Activated naive CD4-positive, alpha-beta T cell treated with anti-CD3 and anti-CD28 coated beads, Interleukin-2, amount 50 U/mL, for 16 hours (primary cell): Measurements from ENCODE around the gene KPNB1.

Source experiments
- DNase-seq: peaks from one replicate; pipeline ENCODE4 v3.0.0-alpha.2; 2020

Gene KPNB1

DNA sequence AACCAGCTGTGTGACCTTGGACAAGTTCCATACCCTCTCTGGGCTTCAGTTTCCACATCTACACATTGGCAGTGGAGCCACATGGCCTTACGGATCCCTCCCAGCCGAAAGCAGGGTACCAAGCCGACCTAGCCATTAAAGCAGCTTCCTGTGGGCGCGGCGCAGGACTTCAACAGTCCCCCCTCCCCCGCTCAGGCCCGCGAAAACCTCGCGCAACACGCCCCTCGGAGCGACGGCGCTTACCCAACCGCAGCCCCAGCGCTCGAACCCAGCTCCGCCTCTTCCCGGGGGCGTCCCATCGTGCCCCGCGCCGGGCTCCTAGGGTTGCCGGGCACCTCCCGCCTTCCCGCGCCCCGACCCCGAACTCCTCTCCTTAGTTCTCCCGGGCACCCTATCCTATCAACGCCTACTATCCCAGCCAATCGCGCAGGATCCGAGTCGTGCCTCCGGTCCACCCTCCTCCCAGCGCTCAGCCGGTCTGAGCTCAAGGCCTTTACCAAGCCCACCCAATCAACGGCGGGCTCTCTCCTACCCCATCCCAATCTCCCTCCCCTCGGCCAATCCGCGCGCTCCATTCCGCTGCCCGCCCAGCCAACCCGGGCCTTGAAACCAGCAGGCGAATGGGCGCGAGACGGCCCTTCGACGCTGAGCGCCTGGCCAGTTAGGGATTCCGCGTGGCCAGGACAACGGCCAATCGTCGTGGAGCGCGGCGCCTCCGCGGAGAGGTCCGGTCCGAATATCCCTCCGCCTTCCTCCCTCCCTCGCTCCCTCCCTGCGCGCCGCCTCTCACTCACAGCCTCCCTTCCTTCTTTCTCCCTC is at the start of gene KPNB1:
KPNB1 (plus strand) TSS at position 767 of the 819 bp plus-strand sequence. CDS start 326 bp downstream, outside the sequence.
- DNase-seq: peak; percentile 97

DNA sequence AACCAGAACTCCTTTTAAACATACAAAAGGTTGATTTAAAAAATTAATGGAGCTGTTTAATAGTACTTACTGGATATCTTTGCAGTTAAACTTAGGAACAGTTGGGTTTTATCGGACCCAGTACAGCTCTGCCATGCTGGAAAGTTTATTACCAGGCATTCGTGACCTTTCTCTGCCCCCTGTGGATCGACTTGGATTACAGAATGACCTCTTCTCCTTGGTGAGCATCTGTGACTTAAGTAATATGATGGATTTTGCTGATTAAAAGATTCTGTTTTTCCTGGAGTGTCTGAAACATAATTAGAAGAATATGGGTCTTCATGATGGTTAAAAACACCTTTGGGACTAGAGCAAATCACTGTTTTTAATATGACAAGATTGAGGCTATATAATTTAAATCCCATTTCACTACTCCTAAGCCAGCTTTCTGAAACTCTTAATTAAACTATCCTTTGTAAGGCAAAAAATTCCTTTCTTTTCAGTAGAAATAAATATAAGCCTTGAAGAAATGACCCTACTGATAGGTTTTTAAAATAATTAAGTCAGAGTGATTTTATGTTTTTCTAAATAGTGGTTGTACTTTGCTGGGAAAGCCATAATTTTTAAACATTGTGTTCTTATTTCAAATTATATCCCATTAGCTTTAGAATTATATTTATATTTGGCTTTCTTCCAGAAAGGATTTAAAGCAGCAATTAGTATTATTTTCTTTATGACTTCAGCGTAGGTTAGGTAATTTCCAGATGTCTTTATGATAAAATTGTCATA is 45.7 kb upstream of the KPNB1 start:
- no peak for DNase-seq

DNA sequence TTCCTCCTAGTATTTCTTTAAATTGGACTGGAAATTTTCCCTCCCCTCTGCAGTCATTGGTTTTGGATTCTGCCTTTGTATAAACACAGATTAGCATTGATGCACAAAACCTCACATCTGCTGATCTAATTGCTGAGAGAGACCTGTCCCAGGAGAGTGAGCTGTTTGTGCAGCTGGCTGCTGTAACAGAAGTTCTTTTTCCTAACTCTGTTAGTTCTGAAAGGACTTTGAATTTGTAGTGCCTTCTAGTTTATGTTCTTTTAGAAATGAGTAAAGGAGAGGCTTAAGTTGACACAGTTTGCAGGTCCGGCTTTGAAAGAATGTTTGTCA is 45.2 kb upstream of the KPNB1 start:
- DNase-seq: no peak

DNA sequence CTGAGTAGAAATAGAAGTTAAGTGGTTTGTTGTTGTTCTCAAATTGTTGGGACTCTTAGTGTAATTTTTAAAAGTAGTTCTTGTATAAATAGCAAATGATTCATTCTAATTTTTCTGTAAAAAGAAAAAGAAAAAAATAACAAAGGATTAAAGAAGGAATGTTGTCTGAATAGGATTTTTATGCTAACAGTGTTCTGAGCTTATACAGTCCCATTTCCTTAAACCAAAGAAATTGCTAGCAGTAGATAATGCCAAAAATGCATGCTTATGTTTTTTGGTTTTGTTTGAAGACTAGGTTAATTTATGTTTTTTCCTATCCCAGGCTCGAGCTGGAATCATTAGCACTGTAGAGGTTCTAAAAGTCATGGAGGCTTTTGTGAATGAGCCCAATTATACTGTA is 44.7 kb upstream of the KPNB1 start:
- no peak for DNase-seq

DNA sequence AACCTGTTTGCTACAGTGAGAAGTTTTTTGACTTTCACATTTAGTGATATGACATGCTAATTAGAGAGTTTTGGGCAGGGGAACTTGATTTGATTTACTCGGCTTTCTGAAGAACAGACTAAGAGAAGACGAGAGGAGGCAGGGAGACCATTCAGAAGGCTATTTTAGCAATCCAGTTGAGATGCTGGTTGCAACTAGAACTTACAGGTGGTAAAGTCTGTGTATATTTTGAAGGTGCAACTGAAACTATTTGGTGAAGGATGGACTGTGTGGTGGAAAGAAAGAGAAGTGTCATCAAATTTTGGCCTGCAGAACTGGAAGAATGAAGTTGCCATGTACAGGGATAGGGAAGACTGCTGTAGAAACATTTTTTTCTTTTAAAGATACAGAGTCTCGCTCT is 42.2 kb upstream of the KPNB1 start:
- DNase-seq: no peak

DNA sequence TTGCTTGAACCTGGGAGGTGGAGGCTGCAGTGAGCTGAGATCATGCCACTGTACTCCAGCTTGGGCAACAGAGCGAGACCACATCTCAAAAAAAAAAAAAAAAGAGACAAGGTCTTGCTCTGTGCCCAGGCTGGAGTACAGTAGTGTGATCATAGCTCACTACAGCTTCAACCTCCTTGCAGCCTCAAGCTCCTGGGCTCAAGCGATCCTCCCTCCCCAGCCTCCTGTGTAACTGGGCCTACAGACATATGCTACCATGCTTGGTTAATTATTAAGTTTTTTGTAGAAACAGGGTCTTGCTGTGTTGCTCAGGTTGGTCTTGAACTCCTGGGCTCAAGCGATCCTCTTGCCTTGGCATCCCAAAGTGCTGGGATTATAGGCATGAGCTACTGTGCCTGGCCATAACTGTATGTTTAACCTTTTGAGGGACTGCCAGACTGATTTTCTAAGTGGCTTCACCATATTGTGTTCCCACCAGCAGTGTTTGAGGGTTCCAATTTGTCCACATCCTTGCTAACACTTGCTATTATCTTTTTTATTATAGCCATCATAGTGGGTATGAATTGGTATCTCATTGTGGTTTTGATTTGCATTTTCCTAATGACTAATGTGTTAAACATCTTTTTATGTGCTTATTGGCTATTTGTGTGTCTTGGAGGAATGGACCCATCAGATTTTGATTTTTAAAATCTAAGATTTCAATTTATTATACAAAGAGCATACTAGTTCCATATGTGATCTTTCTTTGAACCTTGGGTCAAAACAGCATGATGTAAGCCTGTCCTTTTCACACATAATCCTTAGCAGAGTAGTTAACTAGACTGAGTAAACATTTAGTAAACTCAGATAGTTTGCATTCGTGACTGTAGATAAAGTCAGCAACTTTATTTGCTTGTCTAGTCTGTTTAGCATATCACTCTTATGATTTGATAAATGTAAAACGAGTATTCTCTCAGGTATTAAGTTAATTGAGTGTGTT is 38.1 kb upstream of the KPNB1 start:
- no peak for DNase-seq

DNA sequence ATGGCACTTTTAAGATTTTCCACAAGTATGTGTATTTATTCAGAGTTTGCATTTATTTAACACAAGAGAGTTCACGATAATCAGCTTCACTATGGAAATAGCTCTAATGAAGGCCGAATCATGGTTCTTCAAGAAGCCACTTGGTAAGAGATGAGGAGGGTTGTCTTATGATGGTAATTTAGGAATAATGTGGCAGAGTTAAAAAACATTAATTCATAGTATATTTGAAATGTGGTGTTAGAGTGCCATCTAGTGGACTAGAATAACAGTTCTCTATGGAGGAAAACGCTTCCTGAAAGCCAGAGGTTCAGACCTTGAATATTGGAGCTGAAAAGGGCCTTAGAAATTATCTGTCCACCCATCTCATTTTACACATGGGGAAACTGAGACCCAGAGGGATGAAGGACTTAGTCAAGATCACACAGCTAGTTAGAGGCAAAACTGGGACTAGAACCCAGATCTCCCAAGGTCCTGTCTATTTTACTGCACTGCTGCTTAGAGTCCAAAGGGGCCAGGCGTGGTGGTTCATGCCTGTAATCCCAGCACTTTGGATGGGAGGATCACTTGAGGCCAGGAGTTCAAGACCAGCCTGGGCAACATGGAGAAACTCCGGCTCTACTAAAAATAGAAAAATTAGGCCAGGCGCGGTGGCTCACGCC is 33.8 kb upstream of the KPNB1 start:
- DNase-seq: no peak

DNA sequence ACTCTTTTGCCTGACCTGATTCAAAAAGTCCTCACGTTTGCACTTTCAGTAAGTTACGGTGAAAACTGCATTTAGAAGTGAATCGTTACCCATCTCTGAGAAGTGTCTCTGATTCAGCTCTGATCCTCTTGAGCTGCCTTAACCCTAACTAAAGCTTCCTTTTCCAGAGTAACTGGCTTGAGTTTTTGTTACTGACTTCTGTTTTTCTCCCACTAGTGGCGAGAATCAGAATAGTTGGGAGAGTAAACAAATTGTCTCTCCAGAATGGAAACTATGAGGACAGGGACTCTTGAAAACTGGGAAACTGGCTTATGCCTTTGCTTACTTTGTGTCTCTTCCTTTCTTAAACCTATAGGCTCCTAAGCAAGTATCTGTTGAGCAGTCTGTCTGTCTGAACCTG is 31.3 kb upstream of the KPNB1 start:
- DNase-seq: no peak

DNA sequence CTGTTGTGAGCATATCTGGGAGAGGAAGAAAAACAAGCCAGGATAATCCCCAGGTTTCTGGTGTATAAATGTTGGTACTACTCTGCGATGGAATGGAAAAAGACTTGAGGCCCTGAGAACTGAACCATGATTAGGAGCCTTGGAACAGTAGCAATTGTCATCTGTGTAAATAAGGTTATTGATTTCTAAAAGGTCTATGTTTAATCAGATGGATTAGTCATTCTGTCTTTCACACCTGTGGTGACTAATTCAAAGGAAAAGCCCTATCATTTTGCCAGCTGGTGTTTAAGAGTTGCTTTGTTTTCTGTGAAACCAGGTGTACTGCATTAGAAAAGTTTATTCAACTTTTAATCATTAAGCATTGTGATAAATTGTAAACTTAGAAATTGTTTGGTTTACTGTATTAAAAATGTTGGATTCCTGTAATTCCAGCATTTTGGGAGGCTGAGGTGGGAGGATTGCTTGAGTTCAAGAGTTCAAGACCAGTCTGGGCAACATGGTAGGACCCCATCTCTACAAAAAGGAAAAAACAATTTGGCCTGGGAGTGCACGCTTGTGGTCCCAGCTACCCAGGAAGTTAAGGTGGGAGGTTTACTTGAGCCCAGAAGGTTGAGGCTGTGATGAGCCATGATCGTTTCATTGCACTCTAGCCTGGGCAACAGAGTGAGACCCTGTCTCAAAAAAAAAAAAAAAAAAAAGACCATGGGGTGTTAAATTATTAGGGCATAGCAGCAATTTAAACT is 29.0 kb upstream of the KPNB1 start:
- no peak for DNase-seq

DNA sequence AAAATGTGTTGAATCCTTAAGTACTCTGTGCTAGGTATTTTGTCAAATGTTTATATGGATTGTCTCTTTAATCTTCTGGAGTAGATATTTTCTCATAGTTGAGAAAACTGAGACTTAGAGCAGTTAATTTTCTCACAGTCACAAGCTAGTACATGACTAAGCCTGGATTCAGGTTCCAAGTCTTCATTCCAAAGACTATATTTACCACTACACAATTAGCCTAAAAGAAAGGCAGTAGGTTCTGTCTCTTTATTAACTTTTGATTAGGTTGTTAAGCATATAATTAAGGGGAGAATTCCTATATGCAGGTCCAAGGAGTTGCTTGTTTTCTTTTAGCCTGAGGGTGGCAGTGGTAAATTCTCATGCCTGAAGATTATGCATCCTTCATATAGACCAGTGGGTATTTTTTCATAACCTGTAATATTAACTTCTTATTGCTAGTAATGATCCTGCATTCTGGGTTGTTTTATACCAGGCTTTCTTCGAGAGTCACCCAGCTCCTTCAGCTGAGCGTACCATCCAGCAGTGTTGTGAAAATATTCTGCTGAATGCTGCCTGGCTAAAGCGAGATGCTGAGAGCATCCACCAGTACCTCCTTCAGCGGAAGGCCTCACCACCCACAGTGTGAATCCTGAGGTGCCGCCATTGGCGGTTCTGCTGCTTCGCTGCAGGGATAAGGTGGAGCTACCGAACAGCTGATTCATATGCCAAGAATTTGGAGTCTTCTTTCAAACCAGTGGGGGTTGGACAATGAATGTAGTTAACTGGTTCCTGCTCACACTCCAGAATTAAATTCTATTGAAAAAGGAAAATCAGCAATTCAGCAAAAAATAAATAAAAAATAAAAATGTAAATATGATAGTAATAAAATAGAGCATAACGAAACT is 28.2 kb upstream of the KPNB1 start:
- DNase-seq: no peak

DNA sequence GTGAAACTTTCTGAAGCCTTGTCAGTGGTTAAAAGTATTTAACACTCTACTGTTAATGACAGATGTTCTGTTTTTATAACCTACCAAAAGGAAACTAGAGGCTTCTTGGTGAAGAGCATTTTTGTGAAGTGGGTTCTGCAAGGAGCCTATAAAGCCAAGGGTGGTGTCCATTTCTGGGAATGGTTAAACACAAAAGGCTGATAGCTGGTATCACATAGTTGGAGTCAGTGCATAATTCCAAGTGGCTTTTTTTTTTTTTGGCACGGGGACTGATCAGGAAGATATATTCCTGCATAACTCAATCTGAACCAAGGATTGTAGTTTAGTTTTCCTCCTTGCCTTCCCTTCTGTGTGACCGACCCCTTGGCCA is 27.6 kb upstream of the KPNB1 start:
- DNase-seq: no peak

DNA sequence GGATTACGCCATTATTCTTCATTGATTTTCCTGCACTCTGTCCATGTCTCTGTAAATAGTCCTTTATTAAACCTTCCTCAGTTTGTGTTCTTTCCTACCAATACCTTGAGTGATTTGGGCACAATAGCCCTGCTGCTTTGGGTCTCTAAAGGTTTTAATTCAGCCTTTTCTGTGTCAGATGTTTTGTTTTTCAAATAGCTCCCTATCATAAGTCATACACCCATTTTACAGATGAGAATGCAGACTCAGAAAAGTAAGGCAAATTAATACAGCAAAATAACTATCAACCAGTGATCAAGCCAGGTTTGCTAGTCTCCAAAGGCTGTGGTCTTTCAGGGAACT is 25.0 kb upstream of the KPNB1 start:
- no peak for DNase-seq

DNA sequence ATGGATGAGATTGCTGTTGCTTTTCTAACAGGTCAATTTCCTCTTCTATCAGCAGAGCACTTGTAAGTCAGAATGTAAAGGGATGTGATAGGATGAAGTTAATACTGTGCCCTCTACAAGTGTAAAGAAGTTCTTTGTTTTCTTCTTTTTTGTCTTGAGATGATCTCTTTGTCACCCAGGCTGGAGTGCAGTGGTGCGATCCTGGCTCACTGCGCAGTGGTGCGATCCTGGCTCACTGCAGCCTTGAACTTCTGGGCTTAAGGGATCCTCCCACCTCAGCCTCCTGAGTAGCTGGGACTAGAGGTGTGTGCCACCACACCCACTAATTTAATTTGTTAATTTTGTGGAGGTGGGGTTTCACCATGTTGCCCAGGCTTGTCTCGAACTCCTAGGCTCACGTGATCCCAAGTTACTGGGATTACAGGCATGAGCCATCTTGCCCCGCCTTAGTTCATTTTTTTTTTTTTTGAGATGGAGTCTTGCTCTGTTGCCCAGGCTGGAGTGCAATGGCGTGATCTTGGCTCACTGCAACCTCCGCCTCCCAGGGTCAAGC is 21.6 kb upstream of the KPNB1 start:
- no peak for DNase-seq

DNA sequence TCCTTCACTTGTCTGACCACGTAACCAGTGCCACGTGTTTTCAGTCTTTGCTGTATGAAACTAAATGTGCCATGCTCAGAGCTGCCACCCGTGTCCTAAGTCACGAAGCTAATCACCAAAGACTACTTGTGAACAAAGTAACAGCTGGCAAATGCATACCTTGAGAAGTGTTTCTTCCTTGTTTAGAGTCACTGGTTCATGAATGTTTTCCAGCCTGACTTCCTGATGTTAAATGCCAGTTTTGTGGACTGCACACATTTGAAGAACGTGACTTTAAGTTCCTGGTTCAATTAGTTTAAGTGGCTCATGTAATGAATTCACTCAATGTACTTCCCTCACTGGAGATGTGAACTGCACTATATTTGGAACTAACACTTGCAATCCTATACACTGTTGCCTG is 19.9 kb upstream of the KPNB1 start:
- no peak for DNase-seq

DNA sequence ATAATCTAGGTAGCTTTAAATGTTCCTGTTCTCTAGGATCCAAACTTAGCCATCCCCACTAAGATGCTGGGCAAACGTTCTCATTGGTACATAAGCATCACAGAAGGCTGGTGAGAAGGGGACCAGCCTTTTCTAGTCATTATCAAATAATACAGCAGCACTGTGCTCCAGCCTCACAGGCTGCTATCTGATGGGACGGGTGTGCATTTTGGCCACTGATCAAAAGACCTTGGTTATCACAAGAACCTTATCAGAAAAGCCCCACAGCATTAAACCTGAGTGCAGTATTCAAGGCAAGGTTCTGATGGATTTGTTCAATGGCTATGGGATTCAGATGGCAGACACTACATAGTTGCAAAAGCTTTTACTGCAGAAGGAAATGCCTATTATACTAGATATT is 19.1 kb upstream of the KPNB1 start:
- DNase-seq: no peak

DNA sequence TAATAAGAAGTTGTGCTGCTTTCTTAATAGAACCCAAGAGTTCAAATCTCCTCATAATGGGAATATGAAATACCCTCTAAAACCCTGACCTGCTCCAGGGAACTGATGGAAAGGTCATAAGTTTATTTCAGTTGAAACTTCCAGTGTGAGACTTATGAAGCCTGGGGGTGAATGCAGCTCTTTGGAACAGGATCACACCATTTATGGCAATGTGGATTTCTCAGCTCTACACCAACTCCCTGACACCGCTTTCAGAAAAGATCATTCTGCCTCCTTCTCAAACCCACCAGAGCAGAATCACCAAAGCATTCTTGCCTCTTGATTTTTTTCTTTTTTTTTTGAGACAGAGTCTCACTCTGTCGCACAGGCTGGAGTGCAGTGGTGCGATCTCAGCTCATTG is 16.7 kb upstream of the KPNB1 start:
- no peak for DNase-seq

DNA sequence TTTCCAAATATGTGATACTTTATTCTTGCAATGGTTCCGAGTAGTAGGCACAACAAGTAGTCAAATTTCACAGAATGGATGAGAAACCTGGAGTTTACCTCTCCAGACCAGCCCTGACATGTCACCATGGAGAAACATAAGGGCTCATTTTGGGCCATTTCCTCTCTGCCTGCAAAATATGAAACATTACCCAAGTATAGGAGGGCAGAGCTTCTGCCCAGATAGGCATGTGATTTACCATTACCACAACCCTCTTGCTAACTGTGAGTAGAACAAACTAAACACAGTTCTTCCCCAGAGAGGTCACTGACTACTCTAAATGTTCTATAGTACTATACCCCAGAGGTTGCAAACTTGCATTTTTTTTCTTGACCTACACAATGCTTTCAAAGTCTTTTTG is 15.7 kb upstream of the KPNB1 start:
- no peak for DNase-seq

DNA sequence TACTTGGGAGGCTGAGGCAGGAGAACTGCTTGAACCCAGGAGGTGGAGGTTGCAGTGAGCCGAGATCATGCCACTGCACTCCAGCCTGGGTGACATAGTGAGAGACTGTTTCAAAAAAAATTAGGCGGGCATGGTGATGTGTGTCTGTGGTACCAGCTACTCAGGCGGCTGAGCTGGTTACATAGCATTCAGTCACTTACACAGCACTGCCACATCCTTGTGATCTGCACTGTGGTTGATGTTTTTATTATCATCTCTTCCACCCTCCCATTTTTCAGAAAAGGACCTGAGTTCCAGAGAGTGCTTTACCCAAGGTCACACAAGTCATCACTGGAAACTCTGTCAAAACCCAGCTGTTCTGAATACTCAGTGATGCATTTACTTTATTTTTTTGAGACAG is 14.8 kb upstream of the KPNB1 start:
- DNase-seq: no peak

DNA sequence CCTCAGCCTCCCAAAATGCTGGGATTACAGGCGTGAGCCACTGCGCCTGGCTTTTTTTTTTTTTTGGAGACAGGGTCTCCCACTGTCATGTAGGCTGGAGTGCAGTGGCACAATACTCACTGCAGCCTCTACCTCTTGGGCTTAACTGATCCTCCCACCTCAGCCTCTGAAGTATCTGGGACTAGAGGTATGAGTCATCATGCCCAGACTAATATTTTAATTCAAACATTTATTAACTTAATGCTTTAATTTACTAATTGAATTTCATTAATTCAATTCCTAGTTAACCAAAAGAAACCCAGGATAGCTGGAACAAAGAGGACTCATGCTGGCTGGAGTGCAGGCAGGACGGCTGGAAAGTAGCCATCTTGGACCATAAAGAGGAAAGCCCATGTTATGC is 14.0 kb upstream of the KPNB1 start:
- DNase-seq: no peak

DNA sequence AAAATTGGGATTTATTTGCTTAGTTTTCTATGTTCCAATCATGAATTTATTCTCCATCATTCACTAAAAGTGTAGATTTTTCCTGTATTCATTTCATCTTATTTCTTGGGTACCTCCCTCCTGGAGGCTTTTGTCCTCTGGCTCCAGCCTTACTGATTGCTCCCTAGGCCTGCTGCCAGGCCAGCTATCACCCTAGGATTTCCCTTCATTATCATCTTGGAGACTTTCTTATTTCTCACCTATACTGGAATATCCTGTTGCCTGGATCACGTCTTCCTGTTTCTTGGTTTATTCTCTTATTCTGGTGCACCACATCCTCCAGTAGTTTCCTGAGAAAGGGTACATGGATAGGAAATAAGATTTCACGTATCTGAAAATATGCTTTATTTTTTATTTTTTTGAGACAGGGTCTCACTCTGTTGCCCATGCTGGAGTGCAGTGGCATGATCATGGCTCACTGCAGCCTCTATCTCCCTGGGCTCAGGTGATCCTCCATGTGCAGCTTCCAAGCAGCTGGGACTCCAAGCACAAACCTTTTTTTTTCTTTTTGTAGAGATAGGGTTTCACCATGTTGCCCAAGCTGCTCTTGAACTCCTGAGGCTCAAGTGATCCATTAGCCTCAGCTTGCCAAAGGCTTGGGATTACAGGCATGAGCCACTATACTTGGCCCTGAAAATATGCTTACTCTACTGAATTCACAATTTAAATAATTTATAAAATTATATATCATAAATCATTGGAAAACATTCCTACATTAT is 13.3 kb upstream of the KPNB1 start:
- no peak for DNase-seq
